NCI-H524 treated with DMSO at 0.1 percent for 48 hours (cell line): ENCODE measurements around the gene RNF180.
"Not testable (repeated sequence)": the region's sequence is repeated elsewhere in the genome, so short reads cannot be mapped to it uniquely, and the experiment has no call there.

Experiments
- DNase-seq: peaks from one replicate; lab custom pipeline; 2025; lab: John Stamatoyannopoulos, UW

Gene RNF180

DNA sequence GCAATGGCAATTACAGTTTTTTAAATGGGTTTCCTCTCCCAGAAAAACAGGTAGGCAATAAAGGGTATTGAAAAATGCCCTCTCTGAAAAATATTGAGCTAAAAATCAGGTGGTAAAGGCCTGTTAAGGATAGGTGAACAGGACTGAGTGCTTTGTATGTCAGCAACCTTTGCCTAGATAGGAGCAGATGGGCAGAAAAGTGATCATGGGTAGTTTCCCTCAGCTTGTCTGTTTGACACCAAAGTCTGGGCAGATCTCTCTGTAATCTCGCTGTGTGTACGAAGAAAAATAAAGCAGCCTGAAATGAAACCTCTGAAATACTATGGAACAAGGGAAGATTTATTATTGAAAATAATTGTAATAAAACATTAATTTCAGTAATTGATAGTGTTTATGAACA is 15.8 kb downstream of the RNF180 start:
- DNase-seq = no peak

DNA sequence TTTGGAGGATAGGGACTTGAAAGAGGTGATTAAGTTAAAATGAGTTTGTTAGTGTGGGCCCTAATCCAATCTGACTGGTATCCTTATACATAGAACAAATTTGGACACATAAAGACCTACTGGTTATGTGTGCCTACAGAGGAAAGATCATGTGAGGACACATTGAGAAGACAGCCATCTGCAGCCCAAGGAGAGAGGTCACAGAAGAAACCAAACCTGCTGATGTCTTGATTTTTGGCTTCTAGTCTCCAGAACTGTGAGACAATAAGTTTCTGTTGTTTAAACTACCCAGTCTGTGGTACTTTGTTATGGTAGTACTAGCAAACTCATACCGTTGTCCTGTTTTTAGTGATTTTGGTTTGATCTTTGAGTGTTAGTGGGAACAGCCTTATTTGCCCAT is 18.3 kb downstream of the RNF180 start:
- DNase-seq = no peak

DNA sequence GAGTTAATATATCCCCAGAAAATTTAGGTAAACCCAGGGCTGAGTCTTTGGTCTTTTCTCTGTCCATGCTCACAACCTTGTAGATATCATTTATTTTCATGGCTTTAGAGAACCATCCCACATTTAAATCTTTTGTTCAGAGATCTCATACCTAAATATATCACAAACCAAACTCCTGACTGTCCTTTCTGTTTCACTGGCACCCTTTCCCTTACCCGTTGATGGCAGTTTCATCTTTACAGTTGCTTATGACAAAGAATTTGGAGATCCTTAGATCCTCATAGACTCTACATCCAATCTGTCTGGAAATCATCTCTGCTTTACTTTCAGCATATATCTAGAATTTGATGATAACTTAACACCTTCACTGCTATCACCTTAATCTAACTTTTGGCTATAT is 19.2 kb downstream of the RNF180 start:
- no peak for DNase-seq

DNA sequence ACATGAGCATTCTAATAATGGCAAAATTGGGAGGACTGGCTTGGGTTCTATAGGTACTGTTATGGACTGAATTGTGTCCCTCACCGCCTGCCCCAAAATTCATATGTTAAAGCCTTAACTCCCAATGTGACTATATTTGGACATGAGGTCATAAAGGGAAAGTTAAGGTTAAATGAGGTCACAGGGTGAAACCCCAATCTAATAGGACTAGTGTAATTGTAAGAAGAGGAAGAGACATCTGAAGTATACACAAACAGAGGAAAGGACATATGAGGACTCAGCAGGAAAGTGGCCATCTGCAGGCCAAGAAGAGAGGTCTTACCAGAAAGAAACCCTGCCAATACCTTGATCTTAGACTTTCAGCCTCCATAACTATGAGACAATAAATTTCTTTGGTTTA is 23.1 kb downstream of the RNF180 start:
- no peak for DNase-seq

DNA sequence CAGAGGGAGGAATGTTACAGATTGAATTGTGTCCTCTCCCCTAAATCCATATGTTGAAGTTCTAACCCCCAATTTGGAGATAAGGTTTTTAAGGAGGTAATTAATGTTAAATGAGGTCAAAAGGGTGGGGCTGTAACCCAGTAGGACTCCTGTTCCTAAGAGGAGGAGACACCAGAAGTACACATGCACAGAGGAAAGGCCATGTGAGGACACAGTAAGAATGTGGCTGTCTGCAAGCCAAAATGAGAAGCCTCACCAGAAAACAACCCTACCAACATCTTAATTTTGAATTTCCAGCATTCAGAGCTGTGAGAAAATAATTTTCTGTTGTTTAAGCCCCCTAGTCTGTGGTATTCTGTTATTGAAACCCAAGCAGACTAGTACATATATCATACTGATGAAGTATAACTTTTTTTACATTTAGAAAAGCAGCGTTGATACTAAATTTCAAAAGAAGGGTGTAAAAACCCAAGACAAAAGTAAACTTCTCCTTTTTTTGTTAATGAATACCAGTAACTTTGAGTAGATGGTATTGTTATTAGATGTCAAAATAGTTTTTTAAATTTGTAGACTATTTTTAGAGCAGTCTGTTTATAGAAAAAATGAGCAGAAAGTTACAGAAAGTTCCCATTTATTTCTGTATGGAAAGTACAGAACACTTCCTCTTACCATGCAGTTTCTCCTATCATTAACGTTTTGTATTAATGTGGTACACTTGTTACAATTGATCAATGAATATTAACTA is 25.1 kb downstream of the RNF180 start:
- no peak for DNase-seq

DNA sequence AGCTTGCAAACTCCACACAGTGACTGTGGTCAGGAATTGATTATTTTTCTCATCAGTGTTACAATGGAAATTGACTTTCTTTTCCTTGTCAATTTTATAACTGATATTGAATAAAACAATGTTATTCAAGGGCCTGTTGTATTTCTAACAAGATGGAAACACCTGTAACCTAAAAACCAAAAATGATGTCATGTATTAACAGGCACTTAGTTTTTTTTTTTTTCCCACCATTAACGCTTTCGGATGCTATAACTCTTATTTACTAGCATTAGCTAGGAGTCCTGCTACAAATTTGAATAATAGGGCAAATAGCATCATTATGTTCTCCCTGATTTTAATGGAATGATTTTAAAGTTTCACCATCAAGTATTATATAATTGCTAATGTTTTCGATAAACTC is 30.3 kb downstream of the RNF180 start:
- DNase-seq = no peak

DNA sequence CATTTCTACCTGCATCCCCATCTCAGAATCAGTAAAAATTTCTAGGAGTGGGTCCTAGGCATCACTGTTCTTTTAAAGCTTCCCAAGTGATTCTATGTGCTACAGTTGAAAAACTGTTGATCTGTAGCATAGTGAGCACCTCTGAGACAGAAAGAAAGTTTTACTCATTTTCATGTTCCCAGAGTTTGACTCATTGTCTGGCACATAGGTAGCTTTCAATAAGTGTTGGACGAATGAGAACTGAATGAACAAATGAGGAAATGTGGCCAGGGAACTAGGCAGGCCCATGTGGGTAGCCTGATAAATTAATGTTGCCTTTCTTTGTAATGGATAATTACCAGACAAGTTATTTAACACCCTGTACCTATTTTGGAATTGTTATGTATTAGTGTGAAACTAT is 33.8 kb downstream of the RNF180 start:
- no peak for DNase-seq

DNA sequence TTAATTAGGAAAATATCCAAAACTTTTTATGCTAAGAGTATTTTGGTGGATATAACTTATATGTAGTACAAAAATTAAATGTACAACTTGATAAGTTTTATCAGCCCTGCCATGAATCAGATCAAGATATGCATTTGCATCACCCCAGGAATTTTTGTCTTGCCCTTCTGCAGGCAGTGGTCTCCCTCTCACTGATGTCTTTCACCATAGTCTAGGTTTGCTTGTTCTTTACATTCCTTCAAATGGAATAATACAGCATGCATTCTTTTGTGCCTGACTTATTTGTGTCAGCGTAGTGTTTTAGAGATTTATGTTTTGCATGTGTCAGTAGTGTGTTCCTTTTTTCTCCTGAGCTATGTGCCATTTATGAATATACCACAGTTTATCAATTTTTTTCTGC is 36.4 kb downstream of the RNF180 start:
- no peak for DNase-seq

DNA sequence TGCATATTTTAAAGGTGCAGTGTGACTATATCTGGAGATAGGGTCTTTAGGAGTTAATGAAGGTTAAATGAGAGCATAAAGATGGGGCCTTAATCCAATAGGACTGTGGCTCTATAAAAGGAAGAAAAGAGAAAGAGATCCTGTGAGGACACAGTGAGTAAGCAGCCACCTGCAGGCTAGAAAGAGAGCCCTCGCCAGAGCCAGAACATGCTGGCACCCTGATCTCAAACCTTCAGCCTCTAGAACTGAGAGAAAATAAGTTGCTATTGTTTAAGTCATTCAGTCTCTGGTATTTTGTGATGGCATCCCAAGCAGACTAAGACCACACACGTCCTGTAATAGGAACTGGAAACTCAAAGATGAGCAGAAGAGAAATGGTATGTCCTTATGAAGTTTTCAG is 41.0 kb downstream of the RNF180 start:
- DNase-seq = no peak

DNA sequence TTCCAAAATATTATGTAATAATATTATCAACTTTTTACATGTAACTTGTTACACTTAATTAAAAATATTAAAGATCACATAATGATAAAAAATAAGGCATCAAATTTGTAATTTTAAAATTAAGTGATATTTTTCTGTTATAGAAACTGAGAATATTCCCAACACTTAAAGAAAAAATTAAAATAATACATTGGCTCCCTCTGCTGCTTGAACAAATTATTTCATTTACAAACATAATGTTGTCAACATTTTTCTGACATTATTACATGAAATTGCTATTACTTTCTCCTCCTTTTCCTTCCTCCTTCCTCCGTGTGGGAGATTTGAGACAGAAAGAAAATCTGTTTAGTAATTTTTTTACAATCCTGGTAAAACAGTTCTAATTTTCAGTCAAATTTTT is 42.3 kb downstream of the RNF180 start:
- no peak for DNase-seq

DNA sequence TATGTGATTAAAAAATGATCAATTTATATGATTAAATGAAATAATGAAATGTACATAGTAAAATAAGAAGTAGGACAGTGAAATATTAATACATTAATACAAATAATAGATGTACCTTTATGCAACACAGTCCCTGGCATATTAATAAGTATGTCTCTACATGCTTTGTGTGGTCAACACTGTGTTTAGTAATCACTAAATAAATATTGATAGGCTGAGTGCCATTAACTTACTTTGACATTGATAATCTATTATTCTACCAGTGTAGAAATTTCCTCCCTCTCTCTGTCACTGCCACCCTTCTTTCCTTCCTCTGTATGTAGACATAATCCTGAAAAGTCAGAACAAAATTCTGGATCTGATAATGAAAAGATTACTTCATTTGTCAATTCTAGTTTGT is 43.7 kb downstream of the RNF180 start:
- DNase-seq = no peak

DNA sequence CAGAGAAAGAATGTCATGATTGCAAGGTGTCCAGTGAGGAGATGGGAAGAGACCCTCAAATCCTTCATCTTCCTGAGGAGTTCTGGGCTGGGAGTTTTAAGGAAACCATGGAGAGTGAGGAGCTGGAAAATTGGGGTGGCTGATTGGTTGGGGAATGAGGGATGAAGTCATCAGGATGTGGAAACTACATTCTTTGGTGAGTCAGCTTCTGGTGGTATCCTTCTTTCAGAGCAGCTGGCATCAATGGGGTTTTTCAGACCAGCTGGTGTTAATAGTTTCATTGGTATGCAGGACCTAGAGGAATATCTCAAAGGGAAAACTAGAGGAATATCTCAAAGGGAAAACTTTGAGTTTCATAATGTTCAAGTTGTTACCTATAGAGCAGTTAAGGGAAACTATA is 45.2 kb downstream of the RNF180 start:
- DNase-seq = no peak

DNA sequence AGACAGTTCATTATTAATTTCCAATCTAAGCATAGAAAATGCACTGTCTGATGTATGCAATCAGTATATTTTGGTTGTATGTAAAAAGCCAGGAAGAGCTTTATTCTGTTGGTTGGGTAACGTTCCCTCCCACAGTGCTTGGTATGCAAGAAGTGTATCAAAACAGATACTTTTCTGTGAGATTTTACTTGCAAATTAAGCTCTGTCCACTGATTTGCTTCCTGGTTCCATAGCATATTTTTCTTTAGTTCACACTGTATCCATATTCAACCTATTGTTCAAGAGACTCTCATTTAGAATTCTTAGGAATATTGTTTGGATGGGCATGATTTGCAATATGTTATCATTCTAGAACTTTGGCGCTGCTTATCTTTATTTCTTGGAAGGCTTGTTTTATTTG is 47.4 kb downstream of the RNF180 start:
- no peak for DNase-seq

DNA sequence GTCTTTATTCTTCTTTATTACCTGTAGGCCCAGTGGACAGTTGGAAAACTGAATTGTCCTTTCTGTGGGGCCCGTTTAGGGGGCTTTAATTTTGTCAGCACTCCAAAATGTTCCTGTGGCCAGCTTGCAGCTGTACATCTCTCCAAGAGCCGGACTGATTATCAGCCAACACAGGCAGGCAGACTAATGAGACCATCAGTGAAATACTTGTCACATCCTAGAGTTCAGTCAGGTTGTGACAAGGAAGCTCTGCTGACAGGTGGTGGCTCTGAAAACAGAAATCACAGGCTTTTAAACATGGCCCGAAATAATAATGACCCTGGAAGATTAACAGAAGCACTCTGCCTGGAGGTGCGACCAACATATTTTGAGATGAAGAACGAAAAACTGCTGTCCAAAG is 47.9 kb downstream of the RNF180 start:
- DNase-seq = peak; percentile 13

DNA sequence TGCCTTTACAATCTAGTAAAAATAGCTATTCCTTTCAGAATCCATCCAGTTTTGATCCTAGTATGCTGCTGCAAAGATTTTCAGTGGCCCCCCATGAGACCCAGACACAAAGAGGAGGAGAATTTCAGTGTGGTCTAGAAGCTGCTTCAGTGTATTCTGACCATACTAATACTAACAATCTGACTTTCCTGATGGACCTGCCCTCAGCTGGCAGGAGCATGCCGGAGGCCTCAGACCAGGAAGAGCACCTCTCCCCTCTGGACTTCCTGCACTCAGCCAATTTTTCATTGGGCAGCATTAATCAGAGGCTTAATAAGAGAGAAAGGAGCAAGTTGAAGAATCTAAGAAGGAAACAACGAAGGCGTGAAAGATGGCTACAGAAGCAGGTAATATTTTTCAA is 48.5 kb downstream of the RNF180 start:
- no peak for DNase-seq

DNA sequence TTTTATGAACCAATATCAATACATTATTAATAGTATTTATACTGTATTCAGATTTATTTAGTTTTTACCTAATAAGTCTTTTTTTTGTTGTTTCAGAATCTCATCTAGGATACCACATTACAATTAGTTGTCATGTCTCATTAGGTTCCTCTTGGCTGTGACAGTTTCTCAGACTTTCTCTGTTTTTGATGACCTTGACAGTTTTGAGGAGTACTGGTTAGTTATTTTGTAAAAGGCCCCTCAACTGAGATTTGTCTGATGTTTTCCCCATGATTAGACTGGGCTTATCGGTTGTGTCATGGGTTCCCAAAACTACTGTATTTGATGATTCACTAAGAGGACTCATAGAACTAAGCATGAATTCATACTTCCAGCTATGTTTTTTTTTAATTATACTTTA is 56.3 kb downstream of the RNF180 start:
- DNase-seq = no peak

DNA sequence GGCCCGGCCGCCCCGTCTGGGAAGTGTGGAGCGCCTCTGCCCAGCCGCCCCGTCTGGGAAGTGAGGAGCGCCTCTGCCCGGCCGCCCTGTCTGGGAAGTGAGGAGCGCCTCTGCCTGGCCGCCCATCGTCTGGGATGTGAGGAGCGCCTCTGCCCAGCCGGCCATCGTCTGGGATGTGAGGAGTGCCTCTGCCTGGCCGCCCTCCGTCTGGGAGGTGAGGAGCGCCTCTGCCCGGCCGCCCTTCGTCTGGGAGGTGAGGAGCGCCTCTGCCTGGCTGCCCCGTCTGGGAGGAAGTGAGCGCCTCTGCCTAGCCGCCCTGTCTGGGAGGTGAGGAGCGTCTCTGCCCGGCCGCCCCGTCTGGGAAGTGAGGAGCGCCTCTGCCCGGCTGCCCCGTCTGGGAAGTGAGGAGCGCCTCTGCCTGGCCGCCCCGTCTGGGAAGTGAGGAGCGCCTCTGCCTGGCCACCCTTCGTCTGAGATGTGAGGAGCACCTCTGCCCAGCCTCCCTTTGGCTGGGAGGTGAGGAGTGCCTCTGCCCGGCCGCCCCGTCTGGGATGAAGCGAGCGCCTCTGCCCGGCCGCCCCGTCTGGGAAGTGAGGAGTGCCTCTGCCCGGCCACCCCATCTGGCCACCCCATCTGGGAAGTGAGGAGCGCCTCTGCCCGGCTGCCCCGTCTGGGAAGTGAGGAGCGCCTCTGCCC is 59.8 kb downstream of the RNF180 start:
- DNase-seq = not testable (repeated sequence)

DNA sequence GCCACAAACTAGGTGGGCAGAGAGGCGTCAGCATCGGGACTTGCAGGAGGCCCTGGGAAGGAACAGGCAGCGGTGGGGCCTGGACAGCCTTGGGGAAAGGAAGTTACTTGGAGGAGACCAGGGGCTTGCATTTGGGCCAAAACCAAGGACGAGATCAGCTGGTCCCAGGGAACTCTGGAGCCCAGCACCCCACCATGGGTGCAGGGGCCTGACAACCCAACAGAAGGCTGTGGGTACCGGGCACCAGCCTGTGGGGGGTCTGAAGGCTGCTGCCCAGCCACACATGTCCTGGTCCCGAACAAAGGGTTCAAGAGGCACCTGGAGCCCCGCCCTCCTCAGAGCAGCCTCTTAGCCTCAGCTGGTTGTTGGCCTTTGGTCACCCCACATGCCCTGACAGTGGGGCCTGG is 61.5 kb downstream of the RNF180 start:
- DNase-seq = not testable (repeated sequence)

DNA sequence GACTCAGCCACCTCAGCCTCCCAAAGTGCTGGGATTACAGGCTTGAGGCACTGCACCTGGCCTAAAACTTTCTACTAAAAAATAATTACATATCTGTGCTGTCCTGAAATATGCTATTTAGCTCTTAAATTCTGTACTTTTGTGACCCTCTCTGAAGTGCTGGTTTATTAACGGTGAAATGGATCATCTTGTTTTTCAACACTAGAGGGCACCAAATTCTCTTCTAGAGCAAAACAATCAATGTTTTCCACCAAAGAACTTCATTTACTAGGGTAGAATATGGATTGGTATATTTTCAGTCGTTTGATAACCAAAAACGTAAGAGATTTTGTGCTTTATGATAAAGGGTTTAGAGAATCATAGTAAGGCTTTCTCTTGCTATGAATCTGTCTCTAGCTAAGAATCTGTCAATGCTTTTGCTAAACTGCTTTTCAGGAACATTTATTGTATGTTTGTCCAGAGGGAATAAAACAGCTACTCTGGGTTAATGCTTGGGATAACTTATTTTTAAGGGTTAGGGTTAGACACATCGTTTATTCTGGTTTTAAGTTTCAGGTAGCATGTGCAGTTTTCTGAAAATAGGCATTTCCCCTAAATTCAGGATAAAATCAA is 63.6 kb downstream of the RNF180 start:
- no peak for DNase-seq

DNA sequence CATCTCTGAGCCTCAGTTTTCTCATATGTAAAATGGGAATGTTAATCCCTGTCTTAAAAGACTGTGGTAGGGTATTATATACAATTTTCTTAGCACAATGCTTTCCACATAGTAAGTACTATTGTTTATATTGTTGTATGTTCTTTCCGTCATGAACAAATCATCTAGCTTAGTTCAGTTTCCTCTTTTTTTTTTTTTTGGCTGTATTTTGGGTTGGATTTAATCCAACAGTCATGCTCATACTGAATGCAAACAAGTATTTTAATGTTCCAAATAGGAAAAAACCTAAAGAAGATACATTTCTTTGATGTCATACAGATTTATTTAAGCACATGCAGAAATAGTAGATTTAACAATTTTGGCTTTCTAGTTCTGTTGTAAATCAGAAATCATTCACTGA is 95.1 kb downstream of the RNF180 start:
- no peak for DNase-seq

DNA sequence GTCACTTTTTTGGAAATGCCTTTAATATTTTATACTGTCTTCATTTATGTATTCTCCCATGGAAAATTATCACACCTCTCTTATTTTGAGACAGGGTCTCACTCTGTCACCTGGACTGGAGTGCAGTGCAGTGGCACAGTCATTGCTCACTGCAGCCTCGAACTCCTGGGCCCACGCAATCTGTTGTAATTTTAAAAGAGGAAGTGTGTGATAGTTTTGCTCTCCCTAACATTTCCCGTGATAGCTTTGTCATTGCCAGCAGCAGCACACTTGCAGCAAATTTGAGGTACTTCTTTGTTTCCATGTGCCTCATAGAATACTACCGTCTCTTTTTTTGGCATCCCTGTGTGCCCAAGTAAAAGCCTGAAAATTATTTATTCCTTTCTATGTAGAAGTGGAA is 103.5 kb downstream of the RNF180 start:
- DNase-seq = no peak

DNA sequence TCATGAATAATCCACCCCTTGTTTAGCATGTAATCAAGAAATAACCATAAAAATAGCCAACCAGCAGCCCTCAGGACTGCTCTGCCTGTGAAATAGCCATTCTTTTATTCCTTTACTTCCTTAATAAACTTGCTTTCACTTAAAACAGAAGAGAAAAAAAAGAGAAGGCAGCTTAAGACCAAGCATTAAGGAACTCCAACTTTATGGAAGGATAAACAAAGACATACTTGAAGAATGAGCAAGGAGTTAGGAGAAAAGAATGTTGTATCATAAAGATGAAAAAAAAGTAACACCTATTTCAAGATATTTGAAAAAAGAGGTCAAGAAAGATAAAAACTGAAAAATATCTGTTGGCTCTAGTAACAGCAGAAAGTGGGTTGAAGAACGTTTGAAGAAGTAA is 107.6 kb downstream of the RNF180 start:
- DNase-seq = no peak
